Hepatocyte (in vitro differentiated cells): ENCODE measurements around the gene TBC1D13.

Experiments
- EZH2 ChIP-seq: fragments of 200-600 bp; sonication (generic); IDR thresholded peaks from 2 replicates; pipeline ENCODE4 v1.6.1; 2016; ENCODE audit warnings: antibody characterized with exemption, mild to moderate bottlenecking, borderline replicate concordance
- EZH2phosphoT487 ChIP-seq: fragments of 200-600 bp; sonication (generic); IDR thresholded peaks from one replicate; pipeline ENCODE4 v1.6.1; 2018; ENCODE audit warnings: antibody characterized with exemption, mild to moderate bottlenecking, low read depth, moderate library complexity; ENCODE audit not compliant: unreplicated experiment, severe bottlenecking
- TF ChIP-seq, protein P1 (sequence below): fragments of 200-600 bp; sonication (generic); IDR thresholded peaks from 2 replicates; pipeline ENCODE4 v1.5.1; 2016; ENCODE audit warnings: antibody characterized with exemption, mild to moderate bottlenecking; ENCODE audit not compliant: poor library complexity

DNA sequence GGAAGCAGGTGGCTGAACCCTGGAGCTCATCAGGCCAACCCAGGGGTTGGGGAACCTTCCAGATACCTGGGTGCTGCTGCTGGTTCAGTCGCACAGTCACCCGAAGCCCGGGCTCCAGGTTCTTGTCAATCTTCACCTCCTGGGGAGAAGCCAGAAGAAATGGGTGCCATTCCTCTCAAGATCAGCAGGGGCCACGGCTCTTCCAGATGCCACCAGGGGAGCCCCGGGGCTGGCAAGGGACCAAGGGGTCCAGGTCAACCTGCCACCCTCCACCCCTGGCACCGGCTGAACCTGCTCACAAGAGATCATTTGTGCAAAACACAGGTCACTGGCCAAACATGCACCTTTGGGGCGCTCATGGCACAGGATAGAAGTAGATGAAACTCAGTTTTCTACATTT is 37.9 kb downstream of the TBC1D13 start:
- TF ChIP-seq, protein P1, sequence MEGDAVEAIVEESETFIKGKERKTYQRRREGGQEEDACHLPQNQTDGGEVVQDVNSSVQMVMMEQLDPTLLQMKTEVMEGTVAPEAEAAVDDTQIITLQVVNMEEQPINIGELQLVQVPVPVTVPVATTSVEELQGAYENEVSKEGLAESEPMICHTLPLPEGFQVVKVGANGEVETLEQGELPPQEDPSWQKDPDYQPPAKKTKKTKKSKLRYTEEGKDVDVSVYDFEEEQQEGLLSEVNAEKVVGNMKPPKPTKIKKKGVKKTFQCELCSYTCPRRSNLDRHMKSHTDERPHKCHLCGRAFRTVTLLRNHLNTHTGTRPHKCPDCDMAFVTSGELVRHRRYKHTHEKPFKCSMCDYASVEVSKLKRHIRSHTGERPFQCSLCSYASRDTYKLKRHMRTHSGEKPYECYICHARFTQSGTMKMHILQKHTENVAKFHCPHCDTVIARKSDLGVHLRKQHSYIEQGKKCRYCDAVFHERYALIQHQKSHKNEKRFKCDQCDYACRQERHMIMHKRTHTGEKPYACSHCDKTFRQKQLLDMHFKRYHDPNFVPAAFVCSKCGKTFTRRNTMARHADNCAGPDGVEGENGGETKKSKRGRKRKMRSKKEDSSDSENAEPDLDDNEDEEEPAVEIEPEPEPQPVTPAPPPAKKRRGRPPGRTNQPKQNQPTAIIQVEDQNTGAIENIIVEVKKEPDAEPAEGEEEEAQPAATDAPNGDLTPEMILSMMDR: no peak
- no peak for TF ChIP-seq EZH2phosphoT487
- no peak for TF ChIP-seq EZH2
